GM23338 (cell line): ENCODE data around the gene AHDC1. TPM values are rescaled to one million over a fixed set of nuclear protein-coding genes. Genes with fewer than 3 reads are reported as not detected.

Experiments used
- ATAC-seq: fragments of 200-7000 bp; cut with Tn5 transposase; 3 replicates; pipeline ENCODE4 v1.9.1; 2020
- DNase-seq: peaks from one replicate; pipeline ENCODE4 v3.0.0-alpha.2; 2015; ENCODE audit warnings: low spot score
- H2AFZ ChIP-seq: fragments of 200-600 bp; sonication (generic); 2 replicates; pipeline ENCODE4 v1.8.0; 2016; ENCODE audit warnings: antibody characterized with exemption, mild to moderate bottlenecking, moderate library complexity
- H3F3A ChIP-seq: fragments of 200-600 bp; sonication (generic); replicated peaks from 2 replicates; pipeline ENCODE4 v1.8.0; 2017; ENCODE audit warnings: antibody characterized with exemption, mixed run types, low read depth
- H3K27ac ChIP-seq: fragments of 200-600 bp; sonication (generic); 2 replicates; pipeline ENCODE4 v1.6.1; 2016; ENCODE audit warnings: low read depth
- H3K27me3 ChIP-seq: fragments of 200-600 bp; sonication (generic); 2 replicates; pipeline ENCODE4 v1.8.0; 2016; ENCODE audit warnings: mild to moderate bottlenecking, mixed run types, moderate library complexity; ENCODE audit not compliant: insufficient read depth
- H3K36me3 ChIP-seq: fragments of 200-600 bp; sonication (generic); 2 replicates; pipeline ENCODE4 v1.8.0; 2016; ENCODE audit warnings: mild to moderate bottlenecking; ENCODE audit not compliant: insufficient read depth
- H3K4me1 ChIP-seq: fragments of 200-600 bp; sonication (generic); 2 replicates; pipeline ENCODE4 v1.8.0; 2016; ENCODE audit warnings: mild to moderate bottlenecking, moderate library complexity; ENCODE audit not compliant: insufficient read depth
- H3K4me2 ChIP-seq: fragments of 200-600 bp; sonication (generic); 2 replicates; pipeline ENCODE4 v1.7.1; 2017; ENCODE audit warnings: mixed run types
- H3K4me3 ChIP-seq: fragments of 200-600 bp; sonication (generic); 2 replicates; pipeline ENCODE4 v1.6.1; 2016; ENCODE audit warnings: mixed run types
- H3K79me2 ChIP-seq: fragments of 200-600 bp; sonication (generic); replicated peaks from 2 replicates; pipeline ENCODE4 v1.8.0; 2017; ENCODE audit warnings: mild to moderate bottlenecking; ENCODE audit not compliant: insufficient read depth
- H3K9me2 ChIP-seq: fragments of 200-600 bp; sonication (generic); 2 replicates; pipeline ENCODE4 v1.8.0; 2017; ENCODE audit not compliant: insufficient read depth
- H4K20me1 ChIP-seq: fragments of 200-600 bp; sonication (generic); replicated peaks from 2 replicates; pipeline ENCODE4 v1.8.0; 2017; ENCODE audit warnings: mild to moderate bottlenecking; ENCODE audit not compliant: insufficient read depth
- H3K27ac Mint-ChIP-seq: 2 replicates; pipeline ENCODE4 v1.8.0; 2020; ENCODE audit warnings: inconsistent platforms, mild to moderate bottlenecking, moderate library complexity, mixed read lengths
- H3K27me3 Mint-ChIP-seq: 3 replicates; pipeline ENCODE4 v1.8.0; 2022; ENCODE audit warnings: low read depth, mild to moderate bottlenecking, moderate library complexity, mixed read lengths, inconsistent platforms; ENCODE audit not compliant: insufficient read depth, poor library complexity
- H3K36me3 Mint-ChIP-seq: 3 replicates; pipeline ENCODE4 v1.8.0; 2021; ENCODE audit warnings: low read depth, mild to moderate bottlenecking, inconsistent platforms, moderate library complexity, mixed read lengths
- H3K4me1 Mint-ChIP-seq: 3 replicates; pipeline ENCODE4 v1.8.0; 2020; ENCODE audit warnings: mild to moderate bottlenecking, inconsistent platforms, mixed read lengths
- H3K4me3 Mint-ChIP-seq: 3 replicates; pipeline ENCODE4 v1.8.0; 2021; ENCODE audit warnings: moderate library complexity, mild to moderate bottlenecking, inconsistent platforms, mixed read lengths
- H3K9me3 Mint-ChIP-seq: 3 replicates; pipeline ENCODE4 v1.8.0; 2020; ENCODE audit warnings: moderate library complexity, mild to moderate bottlenecking, inconsistent platforms, mixed read lengths
- EZH2phosphoT487 ChIP-seq: fragments of 200-600 bp; sonication (generic); IDR thresholded peaks from one replicate; pipeline ENCODE4 v1.8.1; 2018; ENCODE audit warnings: antibody characterized with exemption; ENCODE audit not compliant: unreplicated experiment
- JUNB ChIP-seq: IDR thresholded peaks from one replicate; pipeline ENCODE4 v1.6.1; 2016; ENCODE audit warnings: antibody characterized with exemption; ENCODE audit not compliant: unreplicated experiment
- ZNF114 ChIP-seq: fragments of 250-450 bp; sonication (Bioruptor Pico); IDR thresholded peaks from 2 replicates; pipeline ENCODE4 v1.5.0; 2020; ENCODE audit warnings: mild to moderate bottlenecking, moderate library complexity
- ZNF331 ChIP-seq: fragments of 250-450 bp; sonication (Bioruptor Pico); IDR thresholded peaks from 2 replicates; pipeline ENCODE4 v1.5.0; 2020; ENCODE audit warnings: low read depth, mild to moderate bottlenecking, moderate library complexity
- polyA plus RNA-seq: library from polyadenylated mRNA; unstranded; fragments of >200 nt; fragmentation: Nextera tagmentation; extraction: Ambion mirVana; gene quantifications from 2 replicates; pipeline ENCODE4 v1.2.1, GENCODE V29; 2016
- total RNA-seq: library from RNA; depleted of rRNA; stranded (reverse); fragments of >200 nt; shearing (Covaris generic); gene quantifications from 2 replicates; pipeline ENCODE4 v1.2.3, GENCODE V29; 2014
- TF ChIP-seq, protein P1 (sequence below): fragments of 250-450 bp; sonication (Bioruptor Pico); IDR thresholded peaks from 2 replicates; pipeline ENCODE4 v1.5.0; 2020; ENCODE audit warnings: mild to moderate bottlenecking, moderate library complexity

The AHDC1 gene
- total and polyA plus RNA-seq, 2 experiments from 2014 or later, result 8.3 to 22.2 TPM

DNA sequence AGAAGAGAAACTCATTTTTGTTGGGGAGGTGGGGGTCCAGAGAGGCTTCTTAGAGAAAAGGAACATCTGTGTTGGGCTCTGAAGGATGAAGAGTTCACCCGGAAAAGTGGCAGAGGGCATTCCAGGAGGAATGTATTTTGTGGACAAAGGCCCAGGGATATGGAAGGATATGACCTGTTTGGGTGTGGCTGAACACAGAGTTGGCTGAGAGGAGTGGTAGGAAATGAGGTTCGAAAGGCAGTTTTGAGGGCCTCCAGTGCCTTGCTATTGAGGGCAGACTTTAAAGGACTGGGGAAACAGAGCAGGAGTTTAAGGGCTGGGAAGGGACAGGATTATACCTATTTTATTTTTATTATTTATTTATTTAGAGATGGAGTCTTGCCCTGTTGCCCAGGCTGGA is 86.6 kb downstream of the AHDC1 start (continued):
- TF ChIP-seq, protein P1, sequence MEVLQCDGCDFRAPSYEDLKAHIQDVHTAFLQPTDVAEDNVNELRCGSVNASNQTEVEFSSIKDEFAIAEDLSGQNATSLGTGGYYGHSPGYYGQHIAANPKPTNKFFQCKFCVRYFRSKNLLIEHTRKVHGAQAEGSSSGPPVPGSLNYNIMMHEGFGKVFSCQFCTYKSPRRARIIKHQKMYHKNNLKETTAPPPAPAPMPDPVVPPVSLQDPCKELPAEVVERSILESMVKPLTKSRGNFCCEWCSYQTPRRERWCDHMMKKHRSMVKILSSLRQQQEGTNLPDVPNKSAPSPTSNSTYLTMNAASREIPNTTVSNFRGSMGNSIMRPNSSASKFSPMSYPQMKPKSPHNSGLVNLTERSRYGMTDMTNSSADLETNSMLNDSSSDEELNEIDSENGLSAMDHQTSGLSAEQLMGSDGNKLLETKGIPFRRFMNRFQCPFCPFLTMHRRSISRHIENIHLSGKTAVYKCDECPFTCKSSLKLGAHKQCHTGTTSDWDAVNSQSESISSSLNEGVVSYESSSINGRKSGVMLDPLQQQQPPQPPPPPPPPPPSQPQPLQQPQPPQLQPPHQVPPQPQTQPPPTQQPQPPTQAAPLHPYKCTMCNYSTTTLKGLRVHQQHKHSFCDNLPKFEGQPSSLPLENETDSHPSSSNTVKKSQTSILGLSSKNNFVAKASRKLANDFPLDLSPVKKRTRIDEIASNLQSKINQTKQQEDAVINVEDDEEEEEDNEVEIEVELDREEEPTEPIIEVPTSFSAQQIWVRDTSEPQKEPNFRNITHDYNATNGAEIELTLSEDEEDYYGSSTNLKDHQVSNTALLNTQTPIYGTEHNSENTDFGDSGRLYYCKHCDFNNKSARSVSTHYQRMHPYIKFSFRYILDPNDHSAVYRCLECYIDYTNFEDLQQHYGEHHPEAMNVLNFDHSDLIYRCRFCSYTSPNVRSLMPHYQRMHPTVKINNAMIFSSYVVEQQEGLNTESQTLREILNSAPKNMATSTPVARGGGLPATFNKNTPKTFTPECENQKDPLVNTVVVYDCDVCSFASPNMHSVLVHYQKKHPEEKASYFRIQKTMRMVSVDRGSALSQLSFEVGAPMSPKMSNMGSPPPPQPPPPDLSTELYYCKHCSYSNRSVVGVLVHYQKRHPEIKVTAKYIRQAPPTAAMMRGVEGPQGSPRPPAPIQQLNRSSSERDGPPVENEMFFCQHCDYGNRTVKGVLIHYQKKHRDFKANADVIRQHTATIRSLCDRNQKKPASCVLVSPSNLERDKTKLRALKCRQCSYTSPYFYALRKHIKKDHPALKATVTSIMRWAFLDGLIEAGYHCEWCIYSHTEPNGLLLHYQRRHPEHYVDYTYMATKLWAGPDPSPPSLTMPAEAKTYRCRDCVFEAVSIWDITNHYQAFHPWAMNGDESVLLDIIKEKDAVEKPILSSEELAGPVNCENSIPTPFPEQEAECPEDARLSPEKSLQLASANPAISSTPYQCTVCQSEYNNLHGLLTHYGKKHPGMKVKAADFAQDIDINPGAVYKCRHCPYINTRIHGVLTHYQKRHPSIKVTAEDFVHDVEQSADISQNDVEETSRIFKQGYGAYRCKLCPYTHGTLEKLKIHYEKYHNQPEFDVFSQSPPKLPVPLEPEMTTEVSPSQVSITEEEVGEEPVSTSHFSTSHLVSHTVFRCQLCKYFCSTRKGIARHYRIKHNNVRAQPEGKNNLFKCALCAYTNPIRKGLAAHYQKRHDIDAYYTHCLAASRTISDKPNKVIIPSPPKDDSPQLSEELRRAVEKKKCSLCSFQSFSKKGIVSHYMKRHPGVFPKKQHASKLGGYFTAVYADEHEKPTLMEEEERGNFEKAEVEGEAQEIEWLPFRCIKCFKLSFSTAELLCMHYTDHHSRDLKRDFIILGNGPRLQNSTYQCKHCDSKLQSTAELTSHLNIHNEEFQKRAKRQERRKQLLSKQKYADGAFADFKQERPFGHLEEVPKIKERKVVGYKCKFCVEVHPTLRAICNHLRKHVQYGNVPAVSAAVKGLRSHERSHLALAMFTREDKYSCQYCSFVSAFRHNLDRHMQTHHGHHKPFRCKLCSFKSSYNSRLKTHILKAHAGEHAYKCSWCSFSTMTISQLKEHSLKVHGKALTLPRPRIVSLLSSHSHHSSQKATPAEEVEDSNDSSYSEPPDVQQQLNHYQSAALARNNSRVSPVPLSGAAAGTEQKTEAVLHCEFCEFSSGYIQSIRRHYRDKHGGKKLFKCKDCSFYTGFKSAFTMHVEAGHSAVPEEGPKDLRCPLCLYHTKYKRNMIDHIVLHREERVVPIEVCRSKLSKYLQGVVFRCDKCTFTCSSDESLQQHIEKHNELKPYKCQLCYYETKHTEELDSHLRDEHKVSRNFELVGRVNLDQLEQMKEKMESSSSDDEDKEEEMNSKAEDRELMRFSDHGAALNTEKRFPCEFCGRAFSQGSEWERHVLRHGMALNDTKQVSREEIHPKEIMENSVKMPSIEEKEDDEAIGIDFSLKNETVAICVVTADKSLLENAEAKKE, result no peak
- TF ChIP-seq ZNF331 (CRISPR knock-in tag) (no peak), JUNB (no peak), EZH2phosphoT487 (no peak)

DNA sequence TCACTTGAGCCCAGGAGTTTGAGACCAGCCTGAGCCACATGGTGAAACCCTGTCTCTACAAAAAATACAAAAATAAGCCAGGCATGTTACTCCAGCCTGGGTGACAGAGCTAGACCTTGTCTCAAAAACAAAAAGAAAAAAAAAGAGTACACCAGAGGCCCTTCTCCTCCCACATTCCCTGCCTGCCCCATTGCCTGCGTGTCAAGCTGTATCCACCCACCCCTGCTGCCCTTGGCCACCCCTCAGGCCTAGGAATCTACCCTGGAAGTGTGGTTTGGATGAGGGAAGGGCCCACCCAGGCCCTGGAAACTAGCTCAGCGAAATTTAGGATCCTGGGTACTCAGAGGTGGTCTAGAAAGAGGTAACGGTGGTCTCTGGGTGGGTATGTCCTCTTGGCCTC is 88.3 kb downstream of the AHDC1 start:
- ATAC-seq (no peak), DNase-seq (no peak)
- TF ChIP-seq, protein P1, result no peak
- TF ChIP-seq ZNF114 (CRISPR knock-in tag), result no peak
- Histone ChIP-seq H3K4me1 (peaks cover 4% of the 10 kb centered on the region; the same call in 1 of the 2 replicates), H3K79me2 (no peaks in the 10 kb centered on the region), H3F3A (no peaks in the 10 kb centered on the region; the same call in 1 of the 2 replicates), H3K36me3 (no peaks in the 10 kb centered on the region), H4K20me1 (no peaks in the 10 kb centered on the region), H3K4me2 (no peak overlapping the region), H2AFZ (no peak overlapping the region), H3K27ac (no peak overlapping the region), H3K9me2 (no peaks in the 10 kb centered on the region), H3K4me3 (no peak overlapping the region), H3K27me3 (no peaks in the 10 kb centered on the region)
- Mint-ChIP-seq H3K4me1 (peaks cover 28% of the 10 kb centered on the region), H3K27ac (no peak overlapping the region), H3K36me3 (no peaks in the 10 kb centered on the region), H3K4me3 (no peak overlapping the region), H3K27me3 (peaks cover 6% of the 10 kb centered on the region), H3K9me3 (no peaks in the 10 kb centered on the region)
